ENCODE results near the gene C4orf51. TPM values are rescaled to one million over a fixed set of nuclear protein-coding genes. Genes with fewer than 3 reads are reported as not detected.

Gene C4orf51
- total and polyA plus RNA-seq, 2 of the 4 experiments (the other 2 are of a cell fraction): not detected

DNA sequence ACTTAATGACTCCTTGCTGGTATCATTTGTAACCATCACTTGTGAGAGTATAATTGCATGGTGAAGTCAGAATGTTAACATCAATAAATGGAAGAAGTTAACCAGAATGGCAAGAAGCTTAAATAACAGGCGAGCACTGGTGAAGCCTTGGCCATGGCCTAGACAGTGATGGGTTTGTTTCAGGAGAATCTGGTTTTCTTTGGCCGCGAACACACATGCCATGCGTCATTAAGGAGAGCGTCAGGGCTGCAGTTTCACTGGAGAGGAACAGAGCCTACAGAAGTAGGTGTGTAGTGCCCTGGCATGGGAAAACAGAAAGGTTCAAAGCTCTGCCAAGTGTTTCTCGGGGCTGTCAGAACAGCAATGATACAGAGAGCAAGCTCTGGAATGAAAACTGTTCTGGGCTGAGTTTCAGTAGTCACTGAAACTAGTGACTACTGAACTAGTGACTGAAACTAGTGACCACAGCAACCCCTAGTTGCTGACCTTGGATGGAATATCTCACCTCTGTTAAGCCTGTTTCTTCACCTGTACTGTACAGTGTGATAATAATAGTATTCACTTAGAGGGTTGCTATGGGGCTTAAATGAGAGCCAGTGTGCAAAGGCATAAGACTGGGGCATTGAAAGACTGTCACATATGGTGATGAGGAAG, 93.8 kb downstream of the C4orf51 start:
- DNase-seq (no peak), ATAC-seq (ENCODE audit: low read depth) (no peak)
- no peak overlapping the region for H3K4me2 ChIP-seq (ENCODE audit: low read depth, low read length)
- no peak overlapping the region for H2BK20ac ChIP-seq (ENCODE audit: low read depth, low read length)
- WGBS, 2 experiments (ENCODE audit: extremely low coverage in 2 of 2, insufficient read length in 1 of 2): 100% methylated on average over 1 of the region's 6 CpGs; no CpG with 5 or more reads in 1 of the 2 experiments
- H4K20me1 ChIP-seq (ENCODE audit: insufficient read depth, low read length): no peaks in the 10 kb centered on the region
- no peak overlapping the region for H4K8ac ChIP-seq (ENCODE audit: low read depth in 2 of 2, low read length in 2 of 2)
- H3K56ac ChIP-seq (ENCODE audit: extremely low read depth, insufficient read depth, low read length): no peak overlapping the region
- no peak overlapping the region for H4K91ac ChIP-seq (ENCODE audit: insufficient read depth, low read depth, low read length)
- no peak overlapping the region for H3K4me3 ChIP-seq (ENCODE audit: insufficient read depth, low read depth, low read length)
- no peaks in the 10 kb centered on the region for H3K4me1 ChIP-seq (ENCODE audit: control insufficient read depth, insufficient read depth, low read length)
- peaks cover 11% of the 10 kb centered on the region for H3K9me1 ChIP-seq (ENCODE audit: insufficient read depth, low read length)
- H2AK5ac ChIP-seq (ENCODE audit: low read depth, low read length): no peak overlapping the region
- no peak overlapping the region for H3K4ac ChIP-seq (ENCODE audit: low read depth, low read length)
- ChIA-PET POLR2A (ENCODE audit: unreplicated experiment) (no interaction called here), CTCF (no interaction called here)
- H2BK15ac ChIP-seq (ENCODE audit: low read depth, low read length): no peak overlapping the region
- in situ Hi-C loops (cut with MboI; ENCODE audit: low sequenced_read_pairs): no loop called here
- dilution Hi-C loops (cut with HindIII; ENCODE audit: low sequenced_read_pairs, unreplicated experiment): no loop called here
- H3K14ac ChIP-seq (replicated peaks; ENCODE audit: low read depth, low read length): no peak overlapping the region
- no peak overlapping the region for H3K23ac ChIP-seq (ENCODE audit: low read depth, low read length)
- TF ChIP-seq, protein P1, sequence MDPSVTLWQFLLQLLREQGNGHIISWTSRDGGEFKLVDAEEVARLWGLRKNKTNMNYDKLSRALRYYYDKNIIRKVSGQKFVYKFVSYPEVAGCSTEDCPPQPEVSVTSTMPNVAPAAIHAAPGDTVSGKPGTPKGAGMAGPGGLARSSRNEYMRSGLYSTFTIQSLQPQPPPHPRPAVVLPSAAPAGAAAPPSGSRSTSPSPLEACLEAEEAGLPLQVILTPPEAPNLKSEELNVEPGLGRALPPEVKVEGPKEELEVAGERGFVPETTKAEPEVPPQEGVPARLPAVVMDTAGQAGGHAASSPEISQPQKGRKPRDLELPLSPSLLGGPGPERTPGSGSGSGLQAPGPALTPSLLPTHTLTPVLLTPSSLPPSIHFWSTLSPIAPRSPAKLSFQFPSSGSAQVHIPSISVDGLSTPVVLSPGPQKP (IDR thresholded peaks at IDR 0.05; ENCODE audit: borderline replicate concordance, low read depth, low read length): no peak
- TF ChIP-seq BHLHE40 (IDR thresholded peaks at IDR 0.05; ENCODE audit: low read depth, low read length): no peak
- no peaks in the 10 kb centered on the region for H3K27me3 ChIP-seq (ENCODE audit: control insufficient read depth, insufficient read depth, low read length)
- no peak overlapping the region for H2BK5ac ChIP-seq (ENCODE audit: low read depth, low read length, poor library complexity, severe bottlenecking)
- no peaks in the 10 kb centered on the region for H3K9me3 ChIP-seq (ENCODE audit: control insufficient read depth, insufficient read depth, low read length)
- H3K27ac ChIP-seq (ENCODE audit: insufficient read depth, low read length): no peak overlapping the region
- H2BK120ac ChIP-seq (ENCODE audit: low read depth, low read length): no peak overlapping the region
- no peak overlapping the region for H2AFZ ChIP-seq (replicated peaks; ENCODE audit: low read length, poor library complexity)
- no peak overlapping the region for H2AK9ac ChIP-seq (replicated peaks; ENCODE audit: low read depth, low read length, poor library complexity)
- BruUV-seq (replicated peaks): no TSS peak
- H3K79me1 ChIP-seq (ENCODE audit: low read depth in 1 of 2, low read length in 2 of 2): no peaks in the 10 kb centered on the region
- intact Hi-C loops (cut with micrococcal nuclease): no loop called here
- H3K9ac ChIP-seq (ENCODE audit: low read depth, low read length): no peak overlapping the region
- no peak overlapping the region for H4K5ac ChIP-seq (ENCODE audit: low read depth, low read length)
- H3K36me3 ChIP-seq (ENCODE audit: control insufficient read depth, insufficient read depth, low read length): peaks cover 28% of the 10 kb centered on the region
- no peak overlapping the region for H3K18ac ChIP-seq (ENCODE audit: low read depth, low read length)
